DMS53 (cell line): ENCODE data around the gene TTC32.

Experiments
- DNase-seq: peaks from one replicate; lab custom pipeline; 2025; lab: John Stamatoyannopoulos, UW

Gene TTC32

DNA sequence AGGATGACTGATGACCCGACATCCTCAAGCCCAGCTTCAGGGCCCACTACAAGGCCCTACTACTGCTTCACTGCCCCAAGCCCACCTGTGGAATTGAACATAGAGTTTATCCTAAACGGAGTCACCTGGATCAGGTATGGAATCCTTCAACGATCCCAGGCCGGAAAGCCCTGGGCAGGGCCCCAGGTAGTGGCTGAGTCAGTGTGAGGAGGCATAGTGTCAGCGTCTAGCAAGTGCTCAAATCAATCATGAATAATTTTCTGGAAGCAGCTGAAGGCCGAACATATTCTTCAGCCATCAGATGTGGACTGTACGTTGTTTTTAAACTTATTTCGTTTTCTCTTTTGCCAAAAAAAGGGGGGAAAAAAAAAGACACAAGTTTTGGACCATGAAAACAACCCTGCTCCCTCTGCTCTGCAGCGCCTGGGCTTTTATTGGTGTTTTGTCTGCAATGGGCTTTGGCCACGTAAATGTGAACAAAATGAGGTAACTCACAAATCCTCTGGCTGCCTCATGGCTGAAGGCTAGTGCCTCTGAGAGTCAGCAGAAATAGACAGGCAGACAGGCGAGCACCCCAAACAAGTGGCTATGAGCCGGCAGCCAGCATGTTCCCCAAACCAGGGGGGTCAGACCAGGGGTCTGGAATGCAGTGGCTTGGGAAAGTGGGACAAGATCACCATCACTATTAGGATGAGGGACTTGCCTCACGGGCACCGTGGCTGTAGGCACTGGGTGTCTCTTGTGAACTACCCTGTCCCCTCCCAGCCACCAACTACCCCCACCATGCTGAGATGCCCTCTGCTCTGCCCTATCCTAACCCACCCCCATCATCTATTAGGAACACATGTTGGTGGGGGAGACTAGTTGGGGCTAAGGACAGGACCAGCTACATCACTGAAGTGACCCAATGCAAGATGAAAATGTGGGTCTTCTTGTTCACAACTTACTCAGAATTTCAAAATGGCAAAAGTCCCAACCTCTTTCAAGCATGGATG, 51.4 kb downstream of the TTC32 start:
- DNase-seq, result no peak

DNA sequence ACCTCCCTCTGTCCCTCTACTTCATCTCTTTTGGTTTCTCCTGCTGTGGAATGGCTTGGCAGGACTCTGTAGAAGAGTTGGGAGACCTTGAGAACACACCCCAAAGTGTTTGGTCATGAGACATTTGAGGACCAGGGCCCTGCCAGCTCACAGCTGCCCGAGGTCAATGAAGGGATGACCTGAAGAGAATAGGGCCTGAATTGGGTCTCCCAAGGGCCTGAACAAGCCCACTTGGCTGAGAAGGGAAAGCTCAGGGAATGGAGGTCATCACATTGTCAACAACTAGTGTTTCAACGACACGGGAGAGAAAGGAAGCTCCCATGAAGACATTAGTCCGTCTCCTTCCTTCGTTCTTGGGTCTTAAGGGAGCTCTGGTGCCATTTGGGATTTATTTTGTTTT, 52.8 kb downstream of the TTC32 start:
- DNase-seq, result no peak

DNA sequence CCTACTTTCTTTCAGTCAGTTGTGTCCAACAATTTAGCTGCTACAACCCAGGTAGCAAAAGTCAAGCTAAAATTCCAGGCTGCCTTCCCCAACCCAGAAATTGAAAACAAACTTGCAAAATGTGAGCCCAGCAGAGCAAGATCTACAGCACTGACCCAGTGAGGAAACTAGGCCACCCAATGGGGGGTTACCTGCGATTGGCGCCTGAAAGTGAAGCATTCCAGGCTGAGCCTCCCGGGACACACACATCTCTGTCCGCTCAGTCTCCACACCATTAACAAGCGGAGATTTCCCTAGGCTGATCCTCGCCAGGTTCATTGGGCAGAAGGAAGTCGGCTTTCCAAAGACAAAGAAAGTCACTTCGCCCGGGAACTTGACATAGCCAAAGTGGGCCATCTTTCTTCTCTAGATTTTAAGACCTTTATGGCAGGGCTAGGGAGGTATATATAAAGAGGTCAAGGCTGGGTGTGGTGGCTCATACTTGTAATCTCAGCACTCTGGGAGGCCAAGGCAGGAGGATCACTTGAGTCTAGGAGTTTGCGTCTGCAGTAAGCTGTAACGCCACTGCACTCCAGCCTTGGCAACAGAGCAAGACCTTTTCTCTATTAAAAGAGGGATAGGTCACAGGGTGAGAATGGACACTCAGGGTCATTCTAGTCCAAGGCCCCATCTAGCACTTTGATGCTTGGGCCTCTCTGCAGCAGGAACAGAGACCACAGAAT, 53.6 kb downstream of the TTC32 start:
- DNase-seq, result no peak

DNA sequence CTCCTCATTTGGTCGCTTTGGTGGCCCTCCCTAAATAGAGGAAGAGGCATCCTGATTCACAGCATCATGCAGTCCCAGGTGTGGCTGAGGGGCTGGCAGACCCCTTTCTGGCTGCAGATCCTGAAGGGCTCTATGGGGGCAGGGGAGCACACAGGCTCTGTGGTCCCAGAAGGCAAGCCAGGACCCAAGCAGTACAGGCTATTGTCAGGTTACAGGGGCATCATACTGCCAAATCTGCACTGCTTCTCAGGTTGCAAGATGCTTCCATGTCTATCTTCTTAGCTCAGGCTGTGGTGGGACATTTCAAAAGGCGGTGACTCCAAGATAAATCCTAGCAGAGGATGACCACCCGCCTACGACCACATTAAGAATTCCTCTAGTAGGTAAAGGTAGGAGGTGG, 54.3 kb downstream of the TTC32 start:
- DNase-seq, result no peak
